K562 (cell line): ENCODE data around the gene ZP3. TPM values are rescaled to one million over a fixed set of nuclear protein-coding genes. Genes with fewer than 3 reads are reported as not detected.

Source experiments
- ARNT ChIP-seq, 2 experiments: fragments of 450-650 bp; IDR thresholded peaks; 2 replicates each; pipeline ENCODE4 v1.6.1; 2016; ENCODE audit warnings: mild to moderate bottlenecking in 1 of 2
- EGR1 ChIP-seq: fragments of 450-650 bp; conservative IDR thresholded peaks from 2 replicates; pipeline ENCODE4 v1.6.1; 2017; ENCODE audit warnings: mild to moderate bottlenecking
- ESRRA ChIP-seq: fragments of 450-650 bp; IDR thresholded peaks from 2 replicates; pipeline ENCODE4 v1.6.1; 2014; ENCODE audit warnings: low read depth, mild to moderate bottlenecking, moderate library complexity, borderline replicate concordance
- GATA2 ChIP-seq: sonication (generic); formaldehyde crosslinking; IDR thresholded peaks from 2 replicates; pipeline ENCODE4 v1.4.0; 2020; ENCODE audit warnings: mild to moderate bottlenecking, missing genetic modification reagents
- GTF2B ChIP-seq: IDR thresholded peaks from 2 replicates; pipeline ENCODE4 v1.6.1; 2011; ENCODE audit not compliant: insufficient read length; ENCODE audit errors: extremely low read depth
- JUNB ChIP-seq: fragments of 450-650 bp; formaldehyde crosslinking; conservative IDR thresholded peaks from 2 replicates; pipeline ENCODE4 v1.4.0; 2020; ENCODE audit warnings: mild to moderate bottlenecking
- MIER1 ChIP-seq: fragments of 450-650 bp; IDR thresholded peaks from 2 replicates; pipeline ENCODE4 v1.6.1; 2016; ENCODE audit warnings: antibody characterized with exemption, mild to moderate bottlenecking, low read depth
- NR2F6 ChIP-seq: fragments of 450-650 bp; formaldehyde crosslinking; IDR thresholded peaks from 2 replicates; pipeline ENCODE4 v1.4.0; 2020; ENCODE audit warnings: mild to moderate bottlenecking
- NR4A1 ChIP-seq, 2 experiments: fragments of 250-450 bp in 1 of 2; fragments of 450-650 bp in 1 of 2; sonication (Bioruptor Pico) in 1 of 2; IDR thresholded peaks; 2 replicates each; pipeline versions ENCODE4 v1.4.0 to v1.6.1; 2016 to 2020; ENCODE audit warnings: mild to moderate bottlenecking in 2 of 2, missing compliant biosample characterization in 1 of 2, missing genetic modification characterization in 1 of 2, moderate library complexity in 1 of 2
- RBM14 ChIP-seq: fragments of 200-400 bp; formaldehyde crosslinking; IDR thresholded peaks from 2 replicates; pipeline ENCODE4 v1.6.1; 2018; ENCODE audit warnings: low read depth, mild to moderate bottlenecking, low read length, moderate library complexity, borderline replicate concordance; ENCODE audit not compliant: insufficient read depth
- SIN3B ChIP-seq: fragments of 450-650 bp; IDR thresholded peaks from 2 replicates; pipeline ENCODE4 v1.6.1; 2017; ENCODE audit warnings: low read depth, mild to moderate bottlenecking, moderate library complexity
- SRSF9 ChIP-seq: fragments of 200-400 bp; formaldehyde crosslinking; IDR thresholded peaks from 2 replicates; pipeline ENCODE4 v1.6.1; 2017; ENCODE audit warnings: low read depth, low read length, borderline replicate concordance
- SUPT5H ChIP-seq: fragments of 450-650 bp; IDR thresholded peaks from 2 replicates; pipeline ENCODE4 v1.6.1; 2016
- TCF7L2 ChIP-seq: fragments of 150-350 bp; IDR thresholded peaks from 2 replicates; pipeline ENCODE4 v1.6.1; 2016; ENCODE audit warnings: low read depth, mild to moderate bottlenecking, low read length, moderate library complexity
- TEAD1 ChIP-seq, 2 experiments: fragments of 450-650 bp in 1 of 2; sonication (generic) in 1 of 2; formaldehyde crosslinking; IDR thresholded peaks; 2 replicates each; pipeline versions ENCODE4 v1.4.0 to v1.8.0; 2020 to 2022; ENCODE audit warnings: mild to moderate bottlenecking in 2 of 2, missing genetic modification reagents in 1 of 2
- USF2 ChIP-seq: sonication (generic); formaldehyde crosslinking; IDR thresholded peaks from 2 replicates; pipeline ENCODE4 v1.5.0; 2020; ENCODE audit warnings: missing genetic modification reagents
- ZBTB33 ChIP-seq: sonication (generic); formaldehyde crosslinking; IDR thresholded peaks from 2 replicates; pipeline ENCODE4 v1.8.1; 2023; ENCODE audit warnings: mild to moderate bottlenecking, missing genetic modification reagents
- ZNF224 ChIP-seq: sonication (generic); formaldehyde crosslinking; IDR thresholded peaks from 2 replicates; pipeline ENCODE4 v1.8.0; 2022; ENCODE audit warnings: mild to moderate bottlenecking, missing genetic modification reagents
- ZNF347 ChIP-seq: fragments of 450-650 bp; formaldehyde crosslinking; IDR thresholded peaks from 2 replicates; pipeline ENCODE4 v1.4.0; 2020; ENCODE audit warnings: low read depth, mild to moderate bottlenecking, moderate library complexity
- ZNF778 ChIP-seq: fragments of 450-650 bp; formaldehyde crosslinking; IDR thresholded peaks from 2 replicates; pipeline ENCODE4 v1.4.0; 2020; ENCODE audit warnings: mild to moderate bottlenecking, moderate library complexity
- polyA plus RNA-seq, 8 experiments: library from polyadenylated mRNA; depleted of rRNA in 4 of 8; stranded (reverse) in 5 of 8; unstranded in 3 of 8; fragments of >200 nt; fragmentation: Nextera tagmentation in 2 of 8; fragmentation: Illumina TruSeq in 1 of 8; extraction: Ambion mirVana in 2 of 8; extraction: Trizol in 1 of 8; gene quantifications; 2 replicates each; pipeline versions ENCODE4 v1.2.1 to v1.2.3, GENCODE V29; 2011 to 2014; ENCODE audit warnings: inconsistent platforms in 1 of 8, missing spikeins in 1 of 8
- total RNA-seq, 7 experiments: library from RNA; depleted of rRNA in 6 of 7; stranded (reverse); fragments of >200 nt in 6 of 7; fragmentation: Illumina TruSeq in 2 of 7; extraction: Trizol in 2 of 7; gene quantifications; 2 replicates each; pipeline versions ENCODE4 v1.2.1 to v1.2.3, GENCODE V29; 2011 to 2021; ENCODE audit warnings: low replicate concordance in 1 of 7
- TF ChIP-seq, protein P1 (sequence below): sonication (generic); formaldehyde crosslinking; IDR thresholded peaks from 2 replicates; pipeline ENCODE4 v1.8.0; 2023; ENCODE audit warnings: mild to moderate bottlenecking, missing genetic modification reagents
- TF ChIP-seq, protein P2 (sequence below): sonication (generic); formaldehyde crosslinking; IDR thresholded peaks from 2 replicates; pipeline ENCODE4 v1.8.1; 2022; ENCODE audit warnings: missing genetic modification reagents

Gene ZP3
- total and polyA plus RNA-seq, 9 of the 15 experiments (the other 6 are each of a cell fraction or from before 2014, with no cell fraction given): 1.4 to 3.8 (median 2.4) TPM

DNA sequence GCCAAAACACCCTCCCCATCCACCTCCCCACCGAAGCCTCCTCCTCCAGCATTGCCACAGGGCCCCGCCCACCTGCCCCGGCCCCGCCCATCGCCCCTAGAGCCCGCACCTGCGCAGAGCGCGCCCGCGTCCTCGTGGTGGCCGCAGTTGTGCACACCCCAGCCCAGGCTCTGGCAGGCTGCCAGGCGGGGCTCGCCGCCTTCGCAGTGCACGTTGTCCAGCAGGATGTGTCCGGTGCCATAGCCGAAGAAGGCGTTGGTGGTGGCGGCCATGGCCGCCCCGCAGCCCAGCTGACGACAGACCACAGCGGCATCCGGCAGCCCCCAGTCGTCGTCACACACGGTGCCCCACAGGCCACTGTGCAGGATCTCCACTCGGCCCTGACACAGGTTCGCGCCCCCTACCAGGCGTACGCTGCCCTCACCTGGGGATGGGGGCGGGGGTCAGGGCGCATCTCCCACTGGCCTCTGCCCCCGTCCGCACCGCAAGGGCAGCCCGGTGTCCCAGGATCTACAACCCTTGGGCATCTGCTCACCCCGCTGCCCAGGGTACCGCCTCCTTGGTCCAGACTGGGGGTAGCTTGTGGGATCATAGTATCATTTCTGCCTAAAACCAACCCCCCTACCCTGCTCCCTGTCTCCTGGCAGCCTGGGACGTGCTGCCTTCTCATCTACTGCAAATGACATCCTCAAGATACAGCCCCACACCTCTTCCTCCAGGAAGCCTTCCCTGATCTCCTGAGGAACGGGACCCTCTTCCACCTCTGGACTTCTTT lies 27.2 kb upstream of the ZP3 start (continued):
- TF ChIP-seq NR4A1 (CRISPR knock-in tag; IDR thresholded peaks at IDR 0.05): 0 out of 2 replicates have a peak, but pooled peaks have one; percentile 56
- TF ChIP-seq NR4A1 (tag; IDR thresholded peaks at IDR 0.05): 0 out of 2 replicates have a peak, but pooled peaks have one; percentile 54
- peak; percentile 82 for TF ChIP-seq SUPT5H
- no peak for TF ChIP-seq JUNB (CRISPR knock-in tag)
- no peak; the same call in 1 of the 2 replicates for TF ChIP-seq SIN3B
- TF ChIP-seq, protein P1, sequence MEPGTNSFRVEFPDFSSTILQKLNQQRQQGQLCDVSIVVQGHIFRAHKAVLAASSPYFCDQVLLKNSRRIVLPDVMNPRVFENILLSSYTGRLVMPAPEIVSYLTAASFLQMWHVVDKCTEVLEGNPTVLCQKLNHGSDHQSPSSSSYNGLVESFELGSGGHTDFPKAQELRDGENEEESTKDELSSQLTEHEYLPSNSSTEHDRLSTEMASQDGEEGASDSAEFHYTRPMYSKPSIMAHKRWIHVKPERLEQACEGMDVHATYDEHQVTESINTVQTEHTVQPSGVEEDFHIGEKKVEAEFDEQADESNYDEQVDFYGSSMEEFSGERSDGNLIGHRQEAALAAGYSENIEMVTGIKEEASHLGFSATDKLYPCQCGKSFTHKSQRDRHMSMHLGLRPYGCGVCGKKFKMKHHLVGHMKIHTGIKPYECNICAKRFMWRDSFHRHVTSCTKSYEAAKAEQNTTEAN (CRISPR knock-in tag): no peak
- TF ChIP-seq EGR1: peak; percentile 74
- TF ChIP-seq TEAD1 (CRISPR knock-in tag; IDR thresholded peaks at IDR 0.05): peak; percentile 52 to 90; a peak in 3 of 4 replicates
- TF ChIP-seq TCF7L2: no peak
- no peak for TF ChIP-seq GATA2 (CRISPR knock-in tag)
- no peak for TF ChIP-seq ZNF778
- TF ChIP-seq, protein P2, sequence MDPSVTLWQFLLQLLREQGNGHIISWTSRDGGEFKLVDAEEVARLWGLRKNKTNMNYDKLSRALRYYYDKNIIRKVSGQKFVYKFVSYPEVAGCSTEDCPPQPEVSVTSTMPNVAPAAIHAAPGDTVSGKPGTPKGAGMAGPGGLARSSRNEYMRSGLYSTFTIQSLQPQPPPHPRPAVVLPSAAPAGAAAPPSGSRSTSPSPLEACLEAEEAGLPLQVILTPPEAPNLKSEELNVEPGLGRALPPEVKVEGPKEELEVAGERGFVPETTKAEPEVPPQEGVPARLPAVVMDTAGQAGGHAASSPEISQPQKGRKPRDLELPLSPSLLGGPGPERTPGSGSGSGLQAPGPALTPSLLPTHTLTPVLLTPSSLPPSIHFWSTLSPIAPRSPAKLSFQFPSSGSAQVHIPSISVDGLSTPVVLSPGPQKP (CRISPR knock-in tag): no peak
- TF ChIP-seq ESRRA: peak; percentile 38; the same call in 1 of the 2 replicates
- peak; percentile 66; the same call in 1 of the 2 replicates for TF ChIP-seq ZBTB33
- no peak for TF ChIP-seq NR2F6 (CRISPR knock-in tag)
- no peak for TF ChIP-seq GTF2B
- no peak for TF ChIP-seq SRSF9
- no peak for TF ChIP-seq RBM14
- 0 out of 2 replicates have a peak, but pooled peaks have one; percentile 64 for TF ChIP-seq MIER1
- no peak for TF ChIP-seq ZNF224 (CRISPR knock-in tag)
- peak; percentile 39; the same call in 1 of the 2 replicates for TF ChIP-seq USF2 (CRISPR knock-in tag)
- TF ChIP-seq ARNT (IDR thresholded peaks at IDR 0.05): peak; percentile 57 to 79; a peak in 2 of 4 replicates
- no peak for TF ChIP-seq ZNF347 (CRISPR knock-in tag)
